ENCODE results near the gene OTUD5. TPM values are rescaled to one million over a fixed set of nuclear protein-coding genes. Genes with fewer than 3 reads are reported as not detected.

OTUD5 gene
- total and polyA plus RNA-seq, 2 of the 13 experiments (the other 11 are each of a cell fraction or from before 2014, with no cell fraction given): 18.4 to 42.2 TPM

DNA sequence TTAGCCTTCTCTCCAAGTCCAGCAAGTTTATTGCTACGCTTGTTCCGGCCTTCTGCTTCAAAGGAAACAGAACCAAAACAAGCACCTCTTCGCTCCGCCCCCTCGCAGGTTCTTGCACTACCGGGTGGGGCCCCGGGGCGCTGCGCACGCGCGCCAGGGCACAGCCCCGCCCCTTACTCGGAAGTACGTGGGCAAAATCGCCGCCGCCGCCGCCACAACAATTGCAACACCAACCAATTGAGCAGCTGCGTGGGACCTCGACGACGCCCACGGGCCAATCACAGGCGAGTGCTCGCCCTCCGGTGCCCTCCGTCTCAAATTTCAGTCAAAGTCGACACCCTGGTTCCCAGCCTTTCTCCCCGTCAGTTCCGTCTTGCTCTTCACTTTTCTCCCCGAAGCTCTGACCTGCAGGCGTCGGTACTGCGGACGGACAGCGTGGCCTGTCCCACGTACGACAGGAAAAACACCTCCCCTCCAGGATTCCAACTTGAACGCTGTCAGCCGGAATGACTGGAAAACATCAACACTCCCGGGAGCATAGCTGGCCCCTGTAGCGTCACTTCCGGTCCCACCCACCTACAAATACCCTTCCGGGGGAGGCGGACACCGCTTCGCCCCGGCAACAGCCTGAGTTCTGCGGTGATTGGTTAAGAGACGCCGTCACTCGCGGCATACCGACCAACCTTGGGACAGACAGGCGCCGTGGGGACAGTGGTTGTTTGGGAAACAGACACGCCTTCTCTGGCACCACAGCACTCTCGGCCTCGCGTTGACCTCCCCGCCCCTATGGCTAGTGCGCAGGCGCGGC lies 624 bp upstream of the OTUD5 start (continued):
- TF ChIP-seq SIX1 (CRISPR knock-in tag; IDR thresholded peaks at IDR 0.05; ENCODE audit: borderline replicate concordance) (peak; percentile 59; the same call in 1 of the 2 replicates), BCL3 (CRISPR knock-in tag; IDR thresholded peaks at IDR 0.05) (no peak), NFYC (CRISPR knock-in tag; IDR thresholded peaks at IDR 0.05) (peak; percentile 79), ZNF331 (CRISPR knock-in tag; IDR thresholded peaks at IDR 0.05) (no peak), ZFP41 (CRISPR knock-in tag; IDR thresholded peaks at IDR 0.05; ENCODE audit: borderline replicate concordance) (no peak), HNRNPLL (IDR thresholded peaks at IDR 0.05; ENCODE audit: low read depth, low read length, poor library complexity, severe bottlenecking) (peak; percentile 28), ZNF569 (CRISPR knock-in tag; IDR thresholded peaks at IDR 0.05; ENCODE audit: borderline replicate concordance) (no peak), GMEB1 (CRISPR knock-in tag; IDR thresholded peaks at IDR 0.05; ENCODE audit: borderline replicate concordance) (peak; percentile 65; the same call in 1 of the 2 replicates), NFYB (CRISPR knock-in tag; IDR thresholded peaks at IDR 0.05) (peak; percentile 89), ZNF691 (CRISPR knock-in tag; IDR thresholded peaks at IDR 0.05; ENCODE audit: borderline replicate concordance, low read depth) (no peak), DR1 (CRISPR knock-in tag; IDR thresholded peaks at IDR 0.05) (0 out of 2 replicates have a peak, but pooled peaks have one; percentile 38), HNF4G (IDR thresholded peaks at IDR 0.05; ENCODE audit: borderline replicate concordance, low read depth, low read length) (no peak), HNF4G (CRISPR knock-in tag; IDR thresholded peaks at IDR 0.05; ENCODE audit: borderline replicate concordance, low read depth) (no peak), ZNF530 (CRISPR knock-in tag; IDR thresholded peaks at IDR 0.05; ENCODE audit: low read depth) (no peak), GABPA (IDR thresholded peaks at IDR 0.05; ENCODE audit: low read depth, low read length) (no peak), GABPA (CRISPR knock-in tag; IDR thresholded peaks at IDR 0.05; ENCODE audit: low read depth) (peak; percentile 95), ARID3A (IDR thresholded peaks at IDR 0.05; ENCODE audit: low read depth, low read length) (no peak), ZNF766 (CRISPR knock-in tag; IDR thresholded peaks at IDR 0.05; ENCODE audit: borderline replicate concordance) (no peak)
